GM18498 (cell line): ENCODE measurements around the gene RTN4RL1.

ENCODE experiments used
- ATAC-seq: cut with Tn5 transposase; IDR thresholded peaks from one replicate; pipeline ENCODE4 v1.9.1; 2021; ENCODE audit warnings: mild to moderate bottlenecking, moderate library complexity; ENCODE audit not compliant: unreplicated experiment

RTN4RL1 gene

DNA sequence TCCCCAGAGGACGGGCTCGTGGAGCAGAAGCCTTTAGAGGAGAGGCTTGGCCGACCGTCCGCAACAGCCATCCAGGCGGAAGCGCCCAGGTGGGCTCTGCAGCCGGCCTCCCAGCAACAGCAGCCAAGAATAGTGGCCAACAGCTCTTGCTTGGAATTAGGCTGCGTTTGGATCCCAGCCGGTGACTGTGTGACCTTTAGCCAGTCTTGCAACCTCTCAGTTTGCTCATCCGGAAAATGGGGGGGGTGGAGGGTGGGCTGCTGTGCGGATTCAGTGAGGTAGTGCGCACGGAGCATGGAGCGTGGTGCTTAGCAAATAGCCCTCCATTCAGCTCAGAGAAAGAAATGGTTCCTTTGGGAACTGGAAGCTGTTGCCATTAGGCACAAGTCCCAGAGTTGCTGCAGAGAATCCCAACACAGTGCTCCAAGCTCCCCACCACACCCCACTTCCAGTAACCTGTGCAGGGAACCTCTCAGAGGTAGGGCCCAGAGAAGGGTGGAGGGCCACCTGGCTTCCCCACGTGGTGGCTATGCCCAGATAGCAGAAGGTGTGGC, 46.7 kb downstream of the RTN4RL1 start:
- no peak for ATAC-seq

DNA sequence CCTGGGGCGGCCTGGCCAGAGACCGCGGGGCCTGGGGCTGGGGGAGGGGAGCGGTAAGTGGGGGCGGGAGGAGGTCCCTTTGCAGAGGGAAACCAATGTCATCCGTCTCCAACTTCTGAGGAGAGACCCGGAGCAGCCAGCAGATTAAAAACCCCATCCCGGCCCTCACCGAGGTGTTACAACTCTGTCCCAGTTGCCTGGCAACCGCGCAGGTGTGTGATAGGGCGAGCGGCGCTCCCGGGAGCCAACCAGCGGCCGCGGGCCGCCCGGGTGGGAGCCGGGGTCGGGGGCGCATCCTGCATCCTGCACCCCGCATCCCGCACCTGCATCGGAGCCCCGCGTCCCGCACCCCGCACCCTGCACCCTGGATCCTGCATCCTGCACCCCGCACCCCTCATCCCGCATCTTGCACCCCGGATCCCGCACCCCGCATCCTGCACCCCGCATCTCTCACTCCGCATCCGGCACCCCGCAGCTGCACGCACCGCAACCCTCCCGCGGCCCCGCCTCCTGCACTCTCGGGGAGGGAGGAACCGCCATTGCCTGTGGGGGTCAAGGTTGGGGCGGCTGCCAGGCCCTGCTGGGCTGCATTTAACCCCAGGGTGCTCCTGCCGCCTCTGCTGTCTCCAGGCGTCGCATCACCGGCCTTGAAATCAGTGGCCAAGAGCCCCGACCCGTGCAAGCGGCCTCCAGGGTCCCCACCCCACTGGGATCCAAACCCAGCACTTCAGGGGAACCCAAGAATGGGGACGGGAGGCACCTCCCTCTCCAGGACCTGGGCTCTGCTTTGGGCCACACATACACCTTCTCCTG, 47.3 kb downstream of the RTN4RL1 start:
- ATAC-seq: no peak

DNA sequence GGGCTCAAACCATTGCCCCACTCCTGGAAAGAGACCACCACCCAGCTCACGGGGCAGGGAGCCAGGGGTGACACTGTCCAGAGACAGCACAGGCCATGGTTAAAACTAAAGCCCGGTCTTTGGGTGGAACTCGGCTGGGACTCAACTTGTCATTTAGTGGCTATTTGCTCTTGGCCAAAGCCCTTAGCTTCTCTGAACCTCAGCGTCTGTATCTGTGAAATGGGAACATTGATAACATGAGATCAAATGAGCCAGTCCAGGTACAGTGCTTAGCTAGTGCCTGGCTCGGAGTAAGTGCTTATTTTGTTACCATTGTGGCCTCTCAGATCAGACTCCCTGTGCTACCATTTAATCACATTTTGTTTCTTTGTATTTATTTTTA, 48.5 kb downstream of the RTN4RL1 start:
- no peak for ATAC-seq

DNA sequence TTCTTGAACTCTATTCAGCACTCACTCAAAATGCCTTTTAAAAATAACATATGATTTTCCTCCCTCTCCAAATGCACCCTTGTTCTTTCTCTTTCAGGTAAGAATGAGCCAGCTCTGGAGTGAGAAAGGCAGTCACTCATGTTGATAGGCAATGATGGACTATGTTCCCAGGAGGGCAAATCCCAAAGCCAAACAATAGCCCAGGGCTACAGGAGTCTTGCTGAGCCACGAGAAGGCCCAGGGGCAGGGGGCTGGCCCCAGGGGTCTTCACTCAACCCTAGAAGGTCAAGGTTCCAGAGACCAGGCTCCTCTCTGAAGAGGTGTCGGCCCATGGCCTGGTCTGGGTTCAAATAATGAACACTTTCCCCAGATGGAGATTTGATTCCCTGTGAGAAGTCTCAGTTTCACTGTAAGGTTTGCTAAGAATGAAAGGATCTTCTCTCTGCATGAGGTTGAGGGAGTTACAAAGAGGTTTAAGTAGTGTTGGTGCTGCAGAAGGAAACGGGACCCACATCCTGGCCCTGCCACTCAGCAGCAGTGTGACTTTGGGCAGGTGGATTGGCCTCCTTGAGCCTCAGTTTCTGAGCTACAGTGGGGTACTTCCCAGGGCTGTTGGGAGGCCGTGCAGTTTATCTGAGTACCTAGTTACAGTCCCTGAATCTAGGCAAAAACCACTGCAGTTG, 49.0 kb downstream of the RTN4RL1 start:
- no peak for ATAC-seq

DNA sequence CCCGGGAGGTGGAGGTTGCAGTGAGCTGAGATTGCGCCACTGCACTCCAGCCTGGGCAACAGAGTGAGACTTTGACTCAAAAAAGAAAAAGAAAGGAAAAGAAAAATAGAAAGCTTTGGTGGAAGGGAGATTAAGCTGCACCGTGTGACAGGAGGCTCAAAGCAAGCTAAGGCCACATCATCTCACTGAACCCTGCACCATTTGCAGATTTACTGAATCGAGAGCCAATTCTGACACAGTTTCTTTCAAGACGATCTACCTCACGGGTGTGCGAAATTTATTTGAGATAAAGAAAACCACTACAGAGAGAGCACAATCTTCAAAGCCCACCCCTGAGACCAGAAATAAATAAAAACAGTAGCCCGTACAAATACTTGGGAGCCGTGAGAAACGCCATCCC, 49.6 kb downstream of the RTN4RL1 start:
- ATAC-seq: no peak

DNA sequence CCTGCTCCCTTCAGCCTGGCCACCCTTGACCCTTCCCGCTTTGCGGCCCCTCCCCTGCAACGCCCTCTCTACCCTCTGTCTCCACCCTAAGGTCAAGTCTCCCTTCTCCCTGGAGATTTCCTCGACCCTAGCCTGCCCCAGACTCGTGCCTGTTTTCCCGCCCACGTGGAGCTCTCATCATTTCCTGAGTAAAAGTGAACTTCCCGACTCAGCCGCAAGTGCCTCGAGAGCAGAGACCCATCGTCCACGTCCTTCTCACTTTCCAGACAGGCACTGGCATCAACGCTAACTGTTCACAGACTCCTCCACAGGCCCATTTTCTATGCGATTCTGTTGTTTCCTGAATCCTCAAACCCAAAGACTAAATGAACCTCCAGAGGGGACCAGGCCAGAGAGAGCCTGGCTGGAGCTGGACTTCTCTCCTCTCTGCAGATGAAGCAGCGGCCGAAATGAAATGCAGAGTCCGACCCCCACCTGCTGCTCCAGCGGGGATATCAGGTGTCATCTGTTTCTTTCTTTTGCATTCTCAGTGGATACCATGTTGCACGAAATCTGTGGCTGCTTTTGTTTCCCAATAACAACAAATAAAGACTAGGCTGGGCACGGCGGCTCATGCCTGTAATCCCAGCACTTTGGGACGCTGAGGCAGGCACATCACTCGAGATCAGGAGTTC, 52.5 kb downstream of the RTN4RL1 start:
- ATAC-seq: no peak

DNA sequence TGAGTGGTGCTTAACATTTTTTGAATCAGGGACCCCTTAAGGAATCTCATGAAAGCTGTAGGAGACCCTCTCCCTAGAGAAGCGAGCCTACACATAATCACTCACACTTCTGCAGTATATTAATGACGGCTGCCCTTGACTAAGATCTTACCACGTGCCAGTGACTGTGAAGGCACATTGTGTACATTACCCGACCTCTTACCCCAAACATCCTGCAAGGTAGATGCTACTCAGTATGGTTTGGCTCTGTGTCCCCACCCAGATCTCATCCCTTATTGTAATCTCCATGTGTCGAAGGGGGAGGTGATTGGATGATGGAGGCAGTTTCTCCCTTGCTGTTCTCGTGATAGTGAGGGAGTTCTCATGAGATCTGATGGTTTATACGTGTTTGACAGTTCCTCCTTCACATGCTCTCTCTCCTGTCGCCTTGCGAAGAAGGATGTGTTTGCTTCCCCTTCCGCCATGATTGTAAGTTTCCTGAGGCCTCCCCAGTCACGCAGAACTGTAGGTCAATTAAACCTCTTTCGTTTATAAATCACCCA, 54.2 kb downstream of the RTN4RL1 start:
- no peak for ATAC-seq

DNA sequence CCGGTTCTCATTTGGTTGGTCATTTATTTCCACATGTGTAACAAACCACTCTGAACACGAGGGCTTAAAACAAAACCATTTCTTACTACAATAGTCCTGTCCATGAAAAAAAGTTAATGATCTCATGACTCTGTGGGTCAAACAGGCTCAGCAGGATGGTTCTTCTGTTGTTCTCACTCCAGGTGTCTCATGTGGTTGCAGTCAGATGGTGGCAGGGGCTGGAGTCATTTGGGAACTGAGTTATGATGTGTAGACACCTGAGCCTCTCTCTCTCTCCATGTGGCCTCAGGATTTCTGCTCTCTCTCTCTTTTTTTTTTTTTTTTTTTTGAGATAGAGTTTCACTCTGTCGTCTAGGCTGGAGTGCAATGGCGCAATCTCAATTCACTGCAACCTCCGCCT, 55.4 kb downstream of the RTN4RL1 start:
- ATAC-seq: no peak

DNA sequence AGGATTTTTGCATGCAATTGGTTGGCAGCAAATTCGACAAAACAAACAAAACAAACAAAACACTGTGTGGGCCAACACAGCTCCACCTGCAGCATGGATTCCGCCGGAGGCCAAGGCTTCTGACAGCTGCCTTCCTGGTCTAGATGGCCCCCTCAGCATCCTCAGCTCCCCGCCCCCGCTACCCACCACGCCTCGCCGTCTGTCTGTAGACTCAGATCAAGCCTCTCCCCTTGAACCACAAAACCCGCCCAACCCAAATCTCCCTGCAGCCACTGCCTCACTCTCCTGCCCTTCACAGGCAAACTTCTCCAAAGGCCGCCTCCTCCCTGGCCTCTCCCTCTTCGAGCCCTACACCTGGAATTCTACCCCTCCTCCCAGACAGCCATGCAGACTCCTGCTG, 57.9 kb downstream of the RTN4RL1 start:
- no peak for ATAC-seq

DNA sequence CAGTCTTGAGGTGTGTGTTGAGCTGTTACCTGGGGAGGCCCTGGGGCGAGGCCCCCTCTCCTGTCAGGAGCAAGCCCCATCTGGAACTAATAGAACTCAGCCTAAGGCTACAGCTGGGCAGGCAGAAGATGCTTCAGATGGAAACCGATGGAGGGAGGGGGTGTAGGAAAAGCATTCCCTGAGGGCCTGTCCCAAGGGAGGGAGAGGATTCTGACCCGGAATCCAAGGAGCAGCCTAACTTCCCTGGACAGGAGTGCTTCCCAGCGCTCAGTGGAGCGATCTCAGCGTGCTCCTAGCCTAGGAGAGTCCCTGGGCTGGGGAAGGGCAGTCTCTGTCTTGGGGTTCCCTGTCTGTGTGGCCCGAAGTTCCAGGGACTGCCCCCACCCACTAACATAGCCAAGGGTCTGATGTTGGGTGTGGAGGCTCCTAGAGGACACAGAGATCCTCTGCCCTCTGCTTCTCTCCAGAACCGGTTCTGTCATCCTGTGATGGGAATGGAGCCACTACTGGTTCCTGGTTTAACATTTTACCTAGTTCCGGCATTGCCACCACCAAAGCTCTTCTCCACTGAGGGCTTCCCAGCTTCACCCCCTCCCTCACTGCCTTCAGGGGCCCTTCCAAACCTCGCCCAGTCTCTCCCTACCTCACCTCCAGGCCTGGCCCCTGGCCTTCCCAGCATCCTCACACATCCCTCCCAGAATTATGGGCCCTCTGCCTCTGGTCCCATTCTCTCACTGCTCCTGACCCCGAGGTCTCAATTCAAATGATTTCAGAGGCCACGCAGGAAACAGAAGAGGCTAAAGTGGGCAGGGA, 58.7 kb downstream of the RTN4RL1 start:
- ATAC-seq: no peak

DNA sequence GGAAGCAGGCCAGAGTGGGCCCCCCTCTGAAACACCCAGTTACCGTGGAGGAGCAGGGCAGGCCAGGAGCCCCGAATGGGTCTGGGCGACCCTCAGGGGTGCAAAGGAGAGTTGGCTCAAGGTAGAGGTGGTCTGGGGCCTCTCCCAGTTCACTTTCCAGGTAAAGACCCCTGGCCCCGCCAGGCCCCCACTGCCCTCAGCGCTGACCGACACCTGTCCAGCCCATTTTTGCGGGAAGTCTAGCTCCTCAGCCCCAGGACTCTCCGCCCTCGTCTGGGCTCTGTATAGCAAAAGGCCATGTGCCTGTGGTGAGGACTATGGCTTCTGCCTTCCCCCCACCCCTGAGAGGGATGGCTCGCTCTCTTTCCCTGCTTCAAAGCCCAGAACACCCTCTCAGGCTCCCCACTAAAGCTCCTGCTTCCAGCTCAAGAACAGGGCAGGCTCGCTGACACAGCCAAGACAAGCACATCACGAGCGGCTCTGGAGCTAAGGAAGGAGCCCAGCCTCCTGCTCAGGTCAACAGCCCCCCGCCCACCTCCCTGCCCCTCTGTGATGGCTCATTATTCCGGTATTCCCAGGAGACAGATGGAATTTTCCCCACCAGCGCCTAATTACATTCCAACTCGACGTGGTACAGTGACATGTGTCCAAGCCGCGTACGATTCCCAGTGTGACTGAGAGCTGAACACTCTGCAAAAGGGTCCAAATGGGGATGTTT, 59.4 kb downstream of the RTN4RL1 start:
- ATAC-seq: no peak

DNA sequence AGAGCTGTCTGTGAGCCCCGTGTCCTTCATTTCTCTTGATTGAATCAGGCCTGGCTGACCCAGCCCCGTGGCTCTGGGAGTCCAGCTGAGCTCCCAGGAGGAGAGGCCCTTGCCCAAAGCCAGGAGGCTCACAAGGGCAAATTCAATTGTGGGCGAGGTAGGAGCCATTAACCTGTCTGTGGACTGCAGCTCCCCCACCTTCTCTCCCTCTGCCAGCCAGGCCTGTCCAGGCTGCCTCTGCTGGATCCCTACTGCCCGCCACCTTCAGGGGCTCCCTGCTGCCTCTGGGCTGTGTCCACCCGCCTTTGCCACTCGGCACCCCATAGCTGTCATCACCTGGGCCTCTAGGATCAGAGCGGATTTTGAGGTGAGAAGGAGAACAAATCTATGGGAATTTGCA, 61.9 kb downstream of the RTN4RL1 start:
- ATAC-seq: no peak

DNA sequence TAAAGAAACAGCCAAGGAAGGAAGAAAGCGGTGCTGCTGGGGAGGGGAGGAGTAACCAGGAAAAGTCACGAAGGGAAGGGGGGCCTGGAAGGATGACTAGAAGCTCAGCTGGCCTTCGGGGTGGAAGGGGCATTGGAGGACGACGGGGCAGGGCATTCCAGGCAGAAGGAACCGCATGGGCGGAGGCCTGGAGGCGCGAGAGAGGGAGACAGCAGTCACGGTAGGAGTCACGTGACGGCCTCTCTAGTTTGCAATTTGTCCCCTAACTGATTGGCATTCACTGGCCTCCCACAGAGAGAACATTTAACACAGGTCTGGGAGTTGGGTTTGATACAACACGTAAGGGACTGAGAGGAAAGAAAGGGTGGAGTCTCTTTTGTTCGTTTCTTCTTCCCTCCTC, 63.9 kb downstream of the RTN4RL1 start:
- no peak for ATAC-seq

DNA sequence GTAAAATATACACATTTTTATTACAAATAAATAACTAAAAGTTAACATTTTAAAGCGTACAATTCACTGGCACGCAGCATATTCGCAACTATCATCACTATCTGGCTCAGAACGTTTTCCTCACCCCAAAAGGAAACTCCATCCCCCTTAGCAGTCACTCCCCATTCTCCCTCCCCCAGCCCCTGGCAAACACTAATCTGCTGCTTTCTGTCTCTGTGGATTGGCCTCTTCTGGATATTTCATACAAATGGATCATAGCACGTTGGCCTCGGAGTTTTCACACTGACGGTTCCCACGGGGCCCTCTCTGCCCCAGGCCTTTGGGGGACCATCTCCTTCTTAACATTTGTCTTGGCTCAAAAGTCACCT, 64.6 kb downstream of the RTN4RL1 start:
- no peak for ATAC-seq

DNA sequence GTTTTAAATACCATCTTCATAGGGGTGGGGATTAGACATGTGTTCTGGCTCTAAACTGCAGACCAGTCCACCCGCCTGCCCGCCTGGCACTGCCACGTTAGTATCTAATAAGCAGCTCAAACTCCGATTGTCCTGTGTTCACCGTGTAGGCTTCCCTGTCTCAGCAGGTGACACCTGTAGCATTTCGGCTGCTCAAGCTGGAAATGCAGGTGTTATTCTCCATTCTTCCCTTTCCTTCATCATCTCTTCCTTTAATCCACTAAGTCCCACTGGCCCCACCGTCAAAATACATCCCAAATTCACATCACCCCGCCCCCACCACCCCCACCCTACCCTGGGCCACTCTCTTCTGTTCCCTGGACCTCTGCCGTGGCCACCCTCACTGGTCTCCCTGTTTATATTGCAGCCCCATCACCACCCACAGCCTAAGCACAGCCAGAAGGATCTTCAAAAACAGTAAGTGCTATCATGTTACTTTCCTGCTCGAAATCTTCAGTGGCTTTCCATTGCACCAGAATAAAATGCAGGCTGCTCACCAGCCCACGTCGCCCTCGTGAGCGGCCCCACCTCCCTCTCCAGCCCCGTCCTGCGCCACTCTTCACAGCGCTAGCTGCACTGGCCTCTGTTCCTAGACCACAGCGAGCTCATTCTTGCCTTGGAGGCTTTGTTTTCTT, 65.1 kb downstream of the RTN4RL1 start:
- ATAC-seq: no peak

DNA sequence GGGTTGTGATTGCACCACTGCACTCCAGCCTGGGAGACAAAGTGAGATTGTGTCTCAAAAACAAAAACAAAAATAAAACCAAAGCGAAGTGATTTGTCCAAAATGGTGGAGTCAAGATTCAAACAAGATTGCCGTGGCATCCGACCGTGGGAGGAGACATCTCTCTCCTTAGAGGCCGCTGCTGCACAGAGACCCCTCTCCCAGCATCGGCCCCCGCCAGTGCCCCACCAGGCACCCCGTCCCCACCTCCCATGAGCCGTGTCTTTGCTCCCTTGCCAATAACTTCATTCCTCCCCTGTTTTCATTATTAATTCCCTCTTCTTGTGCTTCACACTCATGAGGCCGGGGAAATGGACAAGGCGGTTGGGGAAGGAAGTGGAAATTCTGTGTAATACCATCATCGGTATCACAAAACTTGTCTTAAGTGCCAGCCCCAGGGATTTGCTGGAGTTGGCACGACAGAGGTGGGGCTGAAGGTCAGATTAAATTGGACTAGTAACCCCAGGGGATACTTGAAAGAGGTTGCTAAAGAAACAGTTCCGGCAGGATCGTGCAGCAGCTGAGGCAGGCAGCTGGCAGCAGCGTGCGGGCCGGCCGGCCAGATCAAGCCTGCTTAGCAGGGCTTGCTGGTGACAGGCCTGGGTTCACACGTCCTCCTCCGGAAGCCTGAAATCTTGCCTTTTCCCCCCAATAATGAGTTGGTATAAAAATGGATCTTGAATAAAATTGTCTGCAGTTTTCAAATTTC, 66.8 kb downstream of the RTN4RL1 start:
- no peak for ATAC-seq

DNA sequence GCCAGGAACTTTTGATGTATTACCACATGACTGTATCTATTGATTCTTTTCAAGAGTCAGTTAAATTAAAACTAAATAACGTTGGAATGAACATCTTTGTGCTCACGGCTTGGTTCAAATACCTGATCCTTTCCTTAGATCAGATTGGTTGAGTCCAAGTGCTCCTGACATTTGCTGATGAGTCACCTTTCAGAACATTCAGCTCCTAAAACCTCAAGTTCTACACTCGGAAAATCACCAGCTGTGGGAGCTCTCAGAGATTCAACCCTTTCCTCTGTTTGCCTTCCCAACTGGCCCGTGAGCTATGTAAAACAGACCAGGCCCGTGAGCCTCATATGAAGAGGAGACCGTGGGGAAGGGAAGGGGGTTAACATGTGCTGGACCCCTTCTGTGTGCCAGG, 68.1 kb downstream of the RTN4RL1 start:
- no peak for ATAC-seq

DNA sequence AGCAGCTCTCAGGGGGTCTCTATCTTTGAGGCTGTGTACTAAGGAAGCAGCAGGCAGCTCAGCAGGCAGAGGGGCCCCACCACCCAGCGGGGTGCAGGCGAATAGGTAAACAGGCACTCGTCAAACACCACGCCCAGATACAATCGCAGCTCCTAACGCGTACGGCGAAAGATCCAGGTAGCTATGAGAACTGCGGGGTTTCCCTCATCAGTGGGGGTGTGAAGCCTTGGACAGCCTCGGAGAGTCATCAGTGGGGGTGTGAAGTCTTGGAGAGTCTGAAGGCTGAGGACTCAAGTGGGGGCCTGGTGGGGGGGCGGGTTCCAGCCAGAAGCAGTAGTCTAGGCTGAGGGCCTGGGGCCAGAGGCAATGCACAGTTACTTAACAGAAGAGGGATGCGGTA, 69.0 kb downstream of the RTN4RL1 start:
- no peak for ATAC-seq

DNA sequence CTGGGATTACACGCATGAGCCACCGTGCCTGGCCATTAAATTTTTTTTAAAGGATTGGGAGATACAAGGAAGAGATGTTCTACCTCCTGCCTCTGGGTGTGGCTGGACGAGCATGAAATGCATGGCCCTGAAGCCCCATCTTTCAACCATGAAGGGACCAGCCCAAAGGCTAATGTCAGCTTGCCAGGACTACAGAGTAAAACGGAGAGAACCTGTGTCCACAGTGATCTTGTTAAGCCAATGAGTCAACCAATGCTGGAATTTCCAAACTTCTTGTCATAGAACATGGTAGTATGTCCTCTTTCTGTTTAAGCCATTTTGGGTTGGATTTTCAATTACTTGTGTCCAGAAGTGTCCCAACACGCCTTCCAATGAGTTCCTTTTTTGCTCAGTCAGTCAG, 71.3 kb downstream of the RTN4RL1 start:
- no peak for ATAC-seq
